Mesendoderm (in vitro differentiated cells): Measurements from ENCODE around the gene POLR1F.

Experiments used
- DNase-seq: peaks from one replicate; pipeline ENCODE4 v3.0.0; 2013
- H2AK5ac ChIP-seq: 2 replicates; pipeline ENCODE4 v1.6.1; 2013; ENCODE audit warnings: low read length, inconsistent platforms
- H2BK120ac ChIP-seq: 2 replicates; pipeline ENCODE4 v1.6.1; 2013; ENCODE audit warnings: low read depth, mild to moderate bottlenecking, low read length, moderate library complexity, mixed read lengths
- H2BK15ac ChIP-seq: replicated peaks from 2 replicates; pipeline ENCODE4 v1.6.1; 2013; ENCODE audit warnings: low read depth, mild to moderate bottlenecking, moderate library complexity
- H2BK5ac ChIP-seq: 2 replicates; pipeline ENCODE4 v1.6.1; 2013; ENCODE audit warnings: low read length, inconsistent platforms
- H3K18ac ChIP-seq: 2 replicates; pipeline ENCODE4 v1.6.1; 2013; ENCODE audit warnings: mild to moderate bottlenecking, low read length, mixed read lengths
- H3K23ac ChIP-seq: one replicate; pipeline ENCODE4 v1.6.1; 2013; ENCODE audit warnings: low read length
- H3K27ac ChIP-seq: 2 replicates; pipeline ENCODE4 v1.5.1; 2013; ENCODE audit warnings: low read depth, mild to moderate bottlenecking, inconsistent platforms, low read length, moderate library complexity
- H3K27me3 ChIP-seq: 2 replicates; pipeline ENCODE4 v1.6.1; 2013; ENCODE audit warnings: low read length, control low read depth, mild to moderate bottlenecking, inconsistent platforms; ENCODE audit not compliant: insufficient read depth, poor library complexity
- H3K36me3 ChIP-seq: 2 replicates; pipeline ENCODE4 v1.6.1; 2013; ENCODE audit warnings: low read length, inconsistent platforms; ENCODE audit not compliant: control insufficient read depth, insufficient read depth
- H3K4ac ChIP-seq: one replicate; pipeline ENCODE4 v1.6.1; 2013; ENCODE audit warnings: low read depth, mild to moderate bottlenecking, low read length, moderate library complexity
- H3K4me1 ChIP-seq: 2 replicates; pipeline ENCODE4 v1.6.1; 2013; ENCODE audit warnings: low read depth, low read length, inconsistent platforms; ENCODE audit not compliant: control insufficient read depth
- H3K4me2 ChIP-seq: 2 replicates; pipeline ENCODE4 v1.6.1; 2013; ENCODE audit warnings: low read length
- H3K4me3 ChIP-seq: 2 replicates; pipeline ENCODE4 v1.5.1; 2013; ENCODE audit warnings: mild to moderate bottlenecking, low read length
- H3K56ac ChIP-seq: one replicate; pipeline ENCODE4 v1.6.1; 2013; ENCODE audit warnings: low read length
- H3K79me1 ChIP-seq: 2 replicates; pipeline ENCODE4 v1.6.1; 2013; ENCODE audit warnings: low read length, inconsistent platforms
- H3K79me2 ChIP-seq: 2 replicates; pipeline ENCODE4 v1.6.1; 2013; ENCODE audit warnings: mild to moderate bottlenecking, low read length; ENCODE audit not compliant: control insufficient read depth, insufficient read depth
- H3K9ac ChIP-seq: 2 replicates; pipeline ENCODE4 v1.6.1; 2013; ENCODE audit warnings: low read length, inconsistent platforms
- H4K5ac ChIP-seq: one replicate; pipeline ENCODE4 v1.6.1; 2013; ENCODE audit warnings: low read length
- H4K8ac ChIP-seq: one replicate; pipeline ENCODE4 v1.6.1; 2013; ENCODE audit warnings: low read depth, mild to moderate bottlenecking, control low read depth, low read length, moderate library complexity
- WGBS: extraction: QIAGEN DNeasy Blood & Tissue Kit; methylation state at CpG from one replicate; pipeline ENCODE4 v1.1.7; 2013; ENCODE audit warnings: low lambda C conversion rate, missing lambda C conversion rate; ENCODE audit not compliant: insufficient coverage; ENCODE audit errors: extremely low coverage; 5-methylcytosine and 5-hydroxymethylcytosine counted together

POLR1F gene

GRCh38 chr7:19674266-19674960 is 34.4 kb downstream of the POLR1F start:
- Histone ChIP-seq H3K79me1 (no peaks in the 10 kb centered on the region), H3K4me2 (no peak overlapping the region), H4K8ac (no peak overlapping the region), H4K5ac (no peak overlapping the region), H2AK5ac (no peak overlapping the region), H3K23ac (no peak overlapping the region), H3K27me3 (no peaks in the 10 kb centered on the region), H2BK5ac (no peak overlapping the region), H3K4ac (no peak overlapping the region), H3K9ac (no peak overlapping the region), H2BK120ac (no peak overlapping the region), H3K4me3 (no peak overlapping the region), H3K4me1 (no peaks in the 10 kb centered on the region), H2BK15ac (no peak overlapping the region), H3K27ac (no peak overlapping the region), H3K56ac (no peak overlapping the region), H3K18ac (no peak overlapping the region), H3K36me3 (no peaks in the 10 kb centered on the region), H3K79me2 (no peaks in the 10 kb centered on the region)
- peak; percentile 2 for DNase-seq
- no CpG with 5 or more reads among the region's 5 CpGs for WGBS

GRCh38 chr7:19670806-19671205 is 38.0 kb downstream of the POLR1F start:
- H3K4me3 ChIP-seq, result no peak overlapping the region
- H3K4me2 ChIP-seq, result no peak overlapping the region
- H3K27me3 ChIP-seq, result no peaks in the 10 kb centered on the region
- H2BK15ac ChIP-seq, result no peak overlapping the region
- no peak overlapping the region for H3K4ac ChIP-seq
- H3K27ac ChIP-seq, result no peak overlapping the region
- WGBS, result no CpG with 5 or more reads among the region's 1 CpG
- H3K36me3 ChIP-seq, result no peaks in the 10 kb centered on the region
- no peaks in the 10 kb centered on the region for H3K4me1 ChIP-seq
- no peak overlapping the region for H3K56ac ChIP-seq
- H4K8ac ChIP-seq, result no peak overlapping the region
- no peak overlapping the region for H2BK120ac ChIP-seq
- H3K79me2 ChIP-seq, result no peaks in the 10 kb centered on the region
- no peak overlapping the region for H3K9ac ChIP-seq
- H3K23ac ChIP-seq, result no peak overlapping the region
- H2AK5ac ChIP-seq, result no peak overlapping the region
- no peak overlapping the region for H2BK5ac ChIP-seq
- no peak for DNase-seq
- H4K5ac ChIP-seq, result no peak overlapping the region
- no peaks in the 10 kb centered on the region for H3K79me1 ChIP-seq
- H3K18ac ChIP-seq, result no peak overlapping the region

- no peak overlapping the region for H3K4ac ChIP-seq
These were observed 43.3 kb downstream of the POLR1F start for GRCh38 chr7:19665399-19666008.

GRCh38 chr7:19663816-19664462 is 44.9 kb downstream of the POLR1F start:
- Histone ChIP-seq H3K4me3 (no peak overlapping the region), H3K4me1 (no peaks in the 10 kb centered on the region), H3K27ac (no peak overlapping the region), H2BK15ac (no peak overlapping the region), H3K9ac (no peak overlapping the region), H3K27me3 (no peaks in the 10 kb centered on the region), H2BK5ac (no peak overlapping the region), H3K23ac (no peak overlapping the region), H3K36me3 (no peaks in the 10 kb centered on the region), H4K5ac (no peak overlapping the region), H2AK5ac (no peak overlapping the region), H3K79me2 (no peaks in the 10 kb centered on the region), H3K79me1 (no peaks in the 10 kb centered on the region), H3K56ac (no peak overlapping the region), H3K18ac (no peak overlapping the region), H4K8ac (no peak overlapping the region), H3K4ac (no peak overlapping the region), H2BK120ac (no peak overlapping the region), H3K4me2 (no peak overlapping the region)
- whole genome bisulfite sequencing, result no CpG with 5 or more reads among the region's 4 CpGs
- no peak for DNase-seq

More at GRCh38 chr7:19665399-19666008, 43.3 kb downstream of the POLR1F start:
- Histone ChIP-seq H2BK15ac (no peak overlapping the region), H3K4me3 (no peak overlapping the region), H2AK5ac (no peak overlapping the region), H3K9ac (no peak overlapping the region), H2BK120ac (no peak overlapping the region), H3K27ac (no peak overlapping the region), H3K23ac (no peak overlapping the region), H3K56ac (no peak overlapping the region), H4K5ac (no peak overlapping the region), H3K4me1 (no peaks in the 10 kb centered on the region), H2BK5ac (no peak overlapping the region), H3K27me3 (no peaks in the 10 kb centered on the region), H3K79me1 (no peaks in the 10 kb centered on the region), H4K8ac (no peak overlapping the region), H3K18ac (no peak overlapping the region), H3K4me2 (no peak overlapping the region), H3K79me2 (no peaks in the 10 kb centered on the region), H3K36me3 (no peaks in the 10 kb centered on the region)
- no CpG with 5 or more reads among the region's 1 CpG for WGBS
- DNase-seq, result peak; percentile 34

GRCh38 chr7:19648791-19649190 is 60.0 kb downstream of the POLR1F start:
- no CpG with 5 or more reads among the region's 2 CpGs for WGBS
- H3K4me1 ChIP-seq, result no peaks in the 10 kb centered on the region
- H2BK5ac ChIP-seq, result no peak overlapping the region
- H2BK120ac ChIP-seq, result no peak overlapping the region
- H3K36me3 ChIP-seq, result no peaks in the 10 kb centered on the region
- H4K8ac ChIP-seq, result no peak overlapping the region
- no peak overlapping the region for H3K4me3 ChIP-seq
- H3K9ac ChIP-seq, result no peak overlapping the region
- no peak overlapping the region for H2AK5ac ChIP-seq
- H2BK15ac ChIP-seq, result no peak overlapping the region
- no peaks in the 10 kb centered on the region for H3K27me3 ChIP-seq
- no peaks in the 10 kb centered on the region for H3K79me2 ChIP-seq
- no peak overlapping the region for H3K56ac ChIP-seq
- H3K27ac ChIP-seq, result no peak overlapping the region
- peak; percentile 4 for DNase-seq
- H3K18ac ChIP-seq, result no peak overlapping the region
- H3K4ac ChIP-seq, result no peak overlapping the region
- H3K79me1 ChIP-seq, result no peaks in the 10 kb centered on the region
- H4K5ac ChIP-seq, result no peak overlapping the region
- H3K4me2 ChIP-seq, result no peak overlapping the region
- no peak overlapping the region for H3K23ac ChIP-seq
